Loucy (cell line): ENCODE measurements around the gene NR2C2.
A peak's percentile ranks its signal among the peaks of the same experiment; 100 is the strongest.

Experiments used
- H2AFZ ChIP-seq: fragments of 200-600 bp; sonication (generic); 2 replicates; pipeline ENCODE4 v1.6.0; 2016; ENCODE audit warnings: antibody characterized with exemption, mild to moderate bottlenecking, low read length, moderate library complexity
- H3F3A ChIP-seq: fragments of 200-600 bp; 2 replicates; pipeline ENCODE4 v1.6.0; 2016; ENCODE audit warnings: antibody characterized with exemption, low read depth, mild to moderate bottlenecking
- H3K27me3 ChIP-seq: fragments of 200-600 bp; sonication (generic); 2 replicates; pipeline ENCODE4 v1.6.1; 2014; ENCODE audit warnings: low read length, mild to moderate bottlenecking; ENCODE audit not compliant: insufficient read depth, poor library complexity, severe bottlenecking
- H3K36me3 ChIP-seq: fragments of 200-600 bp; sonication (generic); 2 replicates; pipeline ENCODE4 v1.6.1; 2016; ENCODE audit warnings: low read length; ENCODE audit not compliant: insufficient read depth
- H3K4me1 ChIP-seq: fragments of 200-600 bp; sonication (generic); 2 replicates; pipeline ENCODE4 v1.5.1; 2014; ENCODE audit warnings: low read length, mild to moderate bottlenecking; ENCODE audit not compliant: insufficient read depth, poor library complexity, severe bottlenecking
- H3K4me2 ChIP-seq: fragments of 200-600 bp; sonication (generic); 2 replicates; pipeline ENCODE4 v1.6.0; 2014; ENCODE audit warnings: antibody characterized with exemption, low read length, low read depth, mild to moderate bottlenecking; ENCODE audit not compliant: poor library complexity, severe bottlenecking
- H3K4me3 ChIP-seq: fragments of 200-600 bp; sonication (generic); 2 replicates; pipeline ENCODE4 v1.5.1; 2014; ENCODE audit warnings: low read length, mild to moderate bottlenecking, mixed read lengths; ENCODE audit not compliant: poor library complexity, severe bottlenecking
- H3K79me2 ChIP-seq: fragments of 200-600 bp; sonication (generic); 2 replicates; pipeline ENCODE4 v1.6.1; 2014; ENCODE audit warnings: low read length; ENCODE audit not compliant: insufficient read depth
- H3K9ac ChIP-seq: fragments of 200-600 bp; sonication (generic); 2 replicates; pipeline ENCODE4 v1.6.0; 2014; ENCODE audit warnings: mild to moderate bottlenecking, low read depth, low read length, moderate library complexity; ENCODE audit not compliant: poor library complexity, severe bottlenecking
- H3K9me2 ChIP-seq: fragments of 200-600 bp; sonication (generic); replicated peaks from 2 replicates; pipeline ENCODE4 v1.6.1; 2016; ENCODE audit warnings: low read depth, low read length, mixed read lengths
- H3K9me3 ChIP-seq: fragments of 200-600 bp; sonication (generic); 2 replicates; pipeline ENCODE4 v1.6.1; 2014; ENCODE audit warnings: mild to moderate bottlenecking, antibody characterized with exemption, low read length, low read depth; ENCODE audit not compliant: insufficient read depth
- H4K20me1 ChIP-seq: fragments of 200-600 bp; sonication (generic); 2 replicates; pipeline ENCODE4 v1.6.0; 2014; ENCODE audit warnings: antibody characterized with exemption, low read length, mild to moderate bottlenecking; ENCODE audit not compliant: insufficient read depth, poor library complexity, severe bottlenecking
- CTCF ChIP-seq: fragments of 200-600 bp; sonication (generic); conservative IDR thresholded peaks from 2 replicates; pipeline ENCODE4 v1.5.1; 2014; ENCODE audit warnings: mild to moderate bottlenecking, antibody characterized with exemption, low read length
- EZH2phosphoT487 ChIP-seq: fragments of 200-600 bp; IDR thresholded peaks from 2 replicates; pipeline ENCODE4 v1.6.1; 2018; ENCODE audit warnings: antibody characterized with exemption, mild to moderate bottlenecking, moderate library complexity, borderline replicate concordance

NR2C2 gene

GRCh38 chr3:15060029-15060428 is 112.6 kb downstream of the NR2C2 start:
- no peak overlapping the region for H3K4me2 ChIP-seq
- no peak overlapping the region for H3K9ac ChIP-seq
- H4K20me1 ChIP-seq: peaks cover 21% of the 10 kb centered on the region
- peaks cover 17% of the 10 kb centered on the region for H3K4me1 ChIP-seq
- H3K27me3 ChIP-seq: no peaks in the 10 kb centered on the region
- H2AFZ ChIP-seq: no peak overlapping the region
- H3F3A ChIP-seq: no peaks in the 10 kb centered on the region
- peaks cover 43% of the 10 kb centered on the region for H3K79me2 ChIP-seq
- peaks cover 14% of the 10 kb centered on the region; the same call in 1 of the 2 replicates for H3K36me3 ChIP-seq
- TF ChIP-seq EZH2phosphoT487 (no peak), CTCF (no peak)
- no peaks in the 10 kb centered on the region for H3K9me2 ChIP-seq
- H3K4me3 ChIP-seq: no peak overlapping the region
- no peaks in the 10 kb centered on the region for H3K9me3 ChIP-seq

GRCh38 chr3:15063238-15063637 is 115.9 kb downstream of the NR2C2 start:
- H3K9me3 ChIP-seq: no peaks in the 10 kb centered on the region
- H3K9ac ChIP-seq: peak overlapping the region; percentile 92
- H3K27me3 ChIP-seq: no peaks in the 10 kb centered on the region
- H4K20me1 ChIP-seq: peaks cover 21% of the 10 kb centered on the region
- peak overlapping the region; percentile 96 for H3K4me3 ChIP-seq
- no peak overlapping the region for H2AFZ ChIP-seq
- no peaks in the 10 kb centered on the region for H3K9me2 ChIP-seq
- H3K4me1 ChIP-seq: peaks cover 17% of the 10 kb centered on the region
- no peaks in the 10 kb centered on the region for H3F3A ChIP-seq
- no peak for TF ChIP-seq EZH2phosphoT487
- TF ChIP-seq CTCF: no peak
- peaks cover 10% of the 10 kb centered on the region; the same call in 1 of the 2 replicates for H3K36me3 ChIP-seq
- H3K4me2 ChIP-seq: peak overlapping the region; percentile 90
- peaks cover 27% of the 10 kb centered on the region for H3K79me2 ChIP-seq

- Histone ChIP-seq H4K20me1 (peaks cover 21% of the 10 kb centered on the region), H2AFZ (no peak overlapping the region), H3K79me2 (peaks cover 27% of the 10 kb centered on the region), H3K9ac (peak overlapping the region; percentile 92), H3K27me3 (no peaks in the 10 kb centered on the region), H3K36me3 (peaks cover 5% of the 10 kb centered on the region; the same call in 1 of the 2 replicates), H3K9me3 (no peaks in the 10 kb centered on the region), H3K4me2 (peak overlapping the region; percentile 90), H3F3A (no peaks in the 10 kb centered on the region), H3K4me3 (peak overlapping the region; percentile 96), H3K9me2 (no peaks in the 10 kb centered on the region), H3K4me1 (peaks cover 17% of the 10 kb centered on the region)
- TF ChIP-seq EZH2phosphoT487 (no peak), CTCF (no peak)
Measured at GRCh38 chr3:15063656-15064286, 116.4 kb downstream of the NR2C2 start.
